ENCODE measurements around the gene XBP1. TPM values are rescaled to one million over a fixed set of nuclear protein-coding genes. Genes with fewer than 3 reads are reported as not detected.
"Not testable (repeated sequence)": the region's sequence is repeated elsewhere in the genome, so short reads cannot be mapped to it uniquely, and the experiment has no call there.

Gene XBP1
- total and polyA plus RNA-seq, 2 of the 8 experiments (the other 6 are each of a cell fraction or from before 2014, with no cell fraction given) = 99.8 to 131 TPM

- 88% methylated on average over 2 of the region's 2 CpGs; no CpG with 5 or more reads in 1 of the 2 experiments for WGBS, 2 experiments (ENCODE audit: extremely low coverage in 1 of 2, insufficient coverage in 1 of 2, insufficient read length in 1 of 2, insufficient replicate concordance in 2 of 2, low coverage in 1 of 2, low lambda C conversion rate in 2 of 2, missing lambda C conversion rate in 1 of 2)
- CTCF ChIA-PET (ENCODE audit: partially characterized antibody) = interaction anchor here (0.6 to 3.2 kb wide), 4 partner anchors 11 to 196 kb away, joined by 3 to 15 read pairs (median 5); no protein-coding TSS in a partner anchor
- not testable (repeated sequence) for FAIRE-seq
These were observed 43.9 kb upstream of the XBP1 start for GRCh38 chr22:28844277-28844676.

More at GRCh38 chr22:28844277-28844676, 43.9 kb upstream of the XBP1 start:
- not testable (repeated sequence) for H3K4ac ChIP-seq (replicated peaks; ENCODE audit: insufficient read length, low read depth, low read length); H3K9ac ChIP-seq (replicated peaks in 1 of 4; ENCODE audit: extremely low read depth in 1 of 4, low read depth in 3 of 4, low read length in 3 of 4); H2BK12ac ChIP-seq (ENCODE audit: low read depth, low read length); H3K4me3 ChIP-seq (ENCODE audit: extremely low read depth in 1 of 4, insufficient read depth in 2 of 4, low read depth in 3 of 4, low read length in 4 of 4); H3K36me3 ChIP-seq (ENCODE audit: control insufficient read depth in 2 of 4, insufficient read depth in 4 of 4, low read length in 3 of 4); H2AFZ ChIP-seq (ENCODE audit: low read length); H4K5ac ChIP-seq (ENCODE audit: insufficient read length, low read depth, low read length); H3K18ac ChIP-seq (ENCODE audit: extremely low read depth, low read length); H2BK120ac ChIP-seq (replicated peaks; ENCODE audit: low read depth, low read length); H3K56ac ChIP-seq (replicated peaks; ENCODE audit: insufficient read length, low read depth, low read length); H4K8ac ChIP-seq (ENCODE audit: extremely low read depth, insufficient read depth, low read length); H3K79me2 ChIP-seq (ENCODE audit: control insufficient read depth in 1 of 2, insufficient read depth in 2 of 2, low read length in 2 of 2); H2BK20ac ChIP-seq (ENCODE audit: low read length); H3K23ac ChIP-seq (ENCODE audit: insufficient read length); H3K4me1 ChIP-seq (replicated peaks in 1 of 4; ENCODE audit: control insufficient read depth in 3 of 4, insufficient read depth in 4 of 4, low read length in 3 of 4); H2BK5ac ChIP-seq (ENCODE audit: low read depth, low read length); H3K14ac ChIP-seq (ENCODE audit: insufficient read length); DNase-seq (ENCODE audit: low read depth in 1 of 2, low spot score in 2 of 2); H3K27me3 ChIP-seq (replicated peaks in 1 of 4; ENCODE audit: control insufficient read depth in 3 of 4, extremely low read depth in 1 of 4, insufficient read depth in 3 of 4, low read length in 3 of 4); H3K9me3 ChIP-seq (ENCODE audit: insufficient read depth in 2 of 2, low read depth in 1 of 2, low read length in 1 of 2); H4K20me1 ChIP-seq (replicated peaks in 1 of 2; ENCODE audit: control insufficient read depth in 1 of 2, insufficient read depth in 2 of 2, low read length in 2 of 2); H3K23me2 ChIP-seq (ENCODE audit: low read depth, low read length); H2BK15ac ChIP-seq (ENCODE audit: low read length); H3K79me1 ChIP-seq (ENCODE audit: low read depth, low read length); H3K4me2 ChIP-seq (ENCODE audit: insufficient read depth in 1 of 2, low read depth in 2 of 2, low read length in 2 of 2); H4K91ac ChIP-seq (replicated peaks; ENCODE audit: insufficient read length, low read length); H2AK5ac ChIP-seq (ENCODE audit: low read depth, low read length); H3K27ac ChIP-seq (ENCODE audit: low read depth, low read length)
- POLR2A ChIA-PET (ENCODE audit: partially characterized antibody) = interaction anchor here (1.1 kb wide), 1 partner anchor 239 kb away, joined by 3 read pairs; no protein-coding TSS in a partner anchor

All from H1 (cell line).